H9 (cell line): ENCODE data around the gene CNNM1. TPM values are rescaled to one million over a fixed set of nuclear protein-coding genes. Genes with fewer than 3 reads are reported as not detected.
A peak's percentile ranks its signal among the peaks of the same experiment; 100 is the strongest.

Source experiments
- DNase-seq: peaks from one replicate; pipeline ENCODE4 v3.0.0-alpha.2; 2017
- H2AFZ ChIP-seq: one replicate; pipeline ENCODE4 v1.6.1; 2013; ENCODE audit warnings: mild to moderate bottlenecking, low read length, control low read depth, moderate library complexity
- H2AK5ac ChIP-seq: 2 replicates; pipeline ENCODE4 v1.6.1; 2013; ENCODE audit warnings: low read length, control low read depth, mixed read lengths; ENCODE audit not compliant: insufficient read length
- H2BK120ac ChIP-seq: one replicate; pipeline ENCODE4 v1.6.1; 2013; ENCODE audit warnings: low read depth, mild to moderate bottlenecking, low read length, control low read depth, inconsistent platforms; ENCODE audit not compliant: poor library complexity, severe bottlenecking
- H2BK12ac ChIP-seq: 2 replicates; pipeline ENCODE4 v1.6.1; 2013; ENCODE audit warnings: low read length, control low read depth, mixed read lengths, low read depth; ENCODE audit not compliant: insufficient read length
- H2BK15ac ChIP-seq: 2 replicates; pipeline ENCODE4 v1.6.1; 2013; ENCODE audit warnings: low read depth, low read length, control low read depth
- H2BK20ac ChIP-seq: one replicate; pipeline ENCODE4 v1.6.1; 2013; ENCODE audit warnings: low read depth, mild to moderate bottlenecking, low read length, control low read depth, inconsistent platforms; ENCODE audit not compliant: poor library complexity, severe bottlenecking
- H2BK5ac ChIP-seq: 2 replicates; pipeline ENCODE4 v1.6.1; 2013; ENCODE audit warnings: low read length, control low read depth, mixed read lengths; ENCODE audit not compliant: insufficient read length
- H3K14ac ChIP-seq: 2 replicates; pipeline ENCODE4 v1.6.1; 2013; ENCODE audit warnings: low read length, control low read depth; ENCODE audit not compliant: insufficient read depth
- H3K18ac ChIP-seq: 2 replicates; pipeline ENCODE4 v1.6.1; 2013; ENCODE audit warnings: low read depth, mild to moderate bottlenecking, mixed read lengths, low read length, control low read depth; ENCODE audit not compliant: insufficient read length
- H3K23ac ChIP-seq: 2 replicates; pipeline ENCODE4 v1.6.1; 2013; ENCODE audit warnings: low read length, control low read depth, mixed read lengths, low read depth; ENCODE audit not compliant: insufficient read length
- H3K23me2 ChIP-seq: 2 replicates; pipeline ENCODE4 v1.6.1; 2013; ENCODE audit warnings: low read depth, mild to moderate bottlenecking, mixed read lengths, low read length, control low read depth; ENCODE audit not compliant: insufficient read length, poor library complexity, severe bottlenecking
- H3K27ac ChIP-seq: 2 replicates; pipeline ENCODE4 v1.5.1; 2013; ENCODE audit warnings: low read length, control low read depth, mixed read lengths, low read depth; ENCODE audit not compliant: insufficient read length
- H3K27me3 ChIP-seq: 2 replicates; pipeline ENCODE4 v1.6.1; 2013; ENCODE audit warnings: low read length, control low read depth, inconsistent platforms; ENCODE audit not compliant: insufficient read depth
- H3K4ac ChIP-seq: 2 replicates; pipeline ENCODE4 v1.6.1; 2013; ENCODE audit warnings: low read depth, mild to moderate bottlenecking, control low read depth, inconsistent platforms, low read length, moderate library complexity
- H3K4me1 ChIP-seq: 2 replicates; pipeline ENCODE4 v1.6.1; 2013; ENCODE audit warnings: low read length, control low read depth, inconsistent platforms; ENCODE audit not compliant: insufficient read depth
- H3K4me2 ChIP-seq: 2 replicates; pipeline ENCODE4 v1.6.1; 2013; ENCODE audit warnings: low read length, control low read depth, mixed read lengths; ENCODE audit not compliant: insufficient read length, insufficient read depth
- H3K56ac ChIP-seq: 2 replicates; pipeline ENCODE4 v1.6.1; 2013; ENCODE audit warnings: low read depth, mild to moderate bottlenecking, mixed read lengths, low read length, control low read depth; ENCODE audit not compliant: insufficient read length
- H3K79me1 ChIP-seq: 2 replicates; pipeline ENCODE4 v1.6.1; 2013; ENCODE audit warnings: low read depth, mild to moderate bottlenecking, moderate library complexity, low read length, control low read depth, inconsistent platforms; ENCODE audit not compliant: insufficient read depth, poor library complexity, severe bottlenecking
- H3K79me2 ChIP-seq: 2 replicates; pipeline ENCODE4 v1.6.1; 2013; ENCODE audit warnings: low read length, control low read depth, inconsistent platforms; ENCODE audit not compliant: insufficient read depth
- H3K9ac ChIP-seq: 2 replicates; pipeline ENCODE4 v1.6.1; 2013; ENCODE audit warnings: low read length, control low read depth, mixed read lengths; ENCODE audit not compliant: insufficient read length; ENCODE audit errors: extremely low read depth
- H3K9me3 ChIP-seq: one replicate; pipeline ENCODE4 v1.6.1; 2013; ENCODE audit warnings: low read depth, low read length, inconsistent platforms; ENCODE audit not compliant: control insufficient read depth
- H3T11ph ChIP-seq: one replicate; pipeline ENCODE4 v1.6.1; 2013; ENCODE audit warnings: mild to moderate bottlenecking, low read length, control low read depth, inconsistent platforms
- H4K20me1 ChIP-seq: one replicate; pipeline ENCODE4 v1.6.1; 2013; ENCODE audit not compliant: control insufficient read depth, insufficient read length, insufficient read depth
- H4K5ac ChIP-seq: 2 replicates; pipeline ENCODE4 v1.6.1; 2013; ENCODE audit warnings: low read depth, mild to moderate bottlenecking, mixed read lengths, low read length, control low read depth; ENCODE audit not compliant: insufficient read length
- H4K8ac ChIP-seq: replicated peaks from 2 replicates; pipeline ENCODE4 v1.6.1; 2013; ENCODE audit warnings: low read length, control low read depth, mixed read lengths, low read depth; ENCODE audit not compliant: insufficient read length
- H4K91ac ChIP-seq: 2 replicates; pipeline ENCODE4 v1.6.1; 2013; ENCODE audit warnings: low read depth, mild to moderate bottlenecking, moderate library complexity, mixed read lengths, low read length, control low read depth; ENCODE audit not compliant: insufficient read length
- H3K27ac Mint-ChIP-seq, 3 experiments: 2 replicates in 2 of 3; 3 replicates in 1 of 3; pipeline ENCODE4 v1.8.0; 2020 to 2021; ENCODE audit warnings: mixed read lengths in 3 of 3, mild to moderate bottlenecking in 1 of 3, moderate library complexity in 1 of 3
- H3K27me3 Mint-ChIP-seq: 2 replicates; pipeline ENCODE4 v1.8.0; 2021; ENCODE audit warnings: low read depth, mild to moderate bottlenecking, moderate library complexity, mixed read lengths
- H3K36me3 Mint-ChIP-seq, 3 experiments: 2 replicates in 2 of 3; 3 replicates in 1 of 3; pipeline ENCODE4 v1.8.0; 2020 to 2021; ENCODE audit warnings: low read depth in 3 of 3, mixed read lengths in 3 of 3; ENCODE audit not compliant: insufficient read depth in 1 of 3
- H3K4me1 Mint-ChIP-seq, 2 experiments: 2 replicates each; pipeline ENCODE4 v1.8.0; 2020; ENCODE audit warnings: mixed read lengths in 2 of 2
- H3K4me3 Mint-ChIP-seq, 2 experiments: 2 replicates in 1 of 2; 3 replicates in 1 of 2; pipeline ENCODE4 v1.8.0; 2020 to 2021; ENCODE audit warnings: mild to moderate bottlenecking in 2 of 2, mixed read lengths in 2 of 2, moderate library complexity in 1 of 2
- H3K9me3 Mint-ChIP-seq, 2 experiments: 2 replicates in 1 of 2; 3 replicates in 1 of 2; pipeline ENCODE4 v1.8.0; 2020; ENCODE audit warnings: mild to moderate bottlenecking in 2 of 2, mixed read lengths in 2 of 2, moderate library complexity in 1 of 2
- CTCF ChIP-seq: fragments of 200-600 bp; sonication (generic); conservative IDR thresholded peaks from 3 replicates; pipeline ENCODE4 v1.8.0; 2021; ENCODE audit warnings: antibody characterized with exemption, mild to moderate bottlenecking
- WGBS: extraction: QIAGEN DNeasy Blood & Tissue Kit; methylation state at CpG from one replicate; pipeline ENCODE4 v1.1.7; 2013; ENCODE audit warnings: missing lambda C conversion rate, low lambda C conversion rate, mixed read lengths; ENCODE audit not compliant: insufficient read length; ENCODE audit errors: extremely low coverage; 5-methylcytosine and 5-hydroxymethylcytosine counted together
- total RNA-seq: library from RNA; stranded (reverse); gene quantifications from 2 replicates; pipeline ENCODE4 v1.2.1, GENCODE V29; 2021

CNNM1 gene
- total RNA-seq, 1 experiment from 2014 or later = 0.35 TPM

GRCh38 chr10:99394761-99395386 is 65.7 kb downstream of the CNNM1 start:
- no peaks in the 10 kb centered on the region for H3K23me2 ChIP-seq
- H3K4me2 ChIP-seq = no peak overlapping the region
- no peak overlapping the region for H4K5ac ChIP-seq
- peaks cover 7% of the 10 kb centered on the region; the same call in 1 of the 2 replicates for H3K4me1 ChIP-seq
- H3K9me3 Mint-ChIP-seq = no peaks in the 10 kb centered on the region; a peak in 1 of 5 replicates
- H4K8ac ChIP-seq = no peak overlapping the region
- H3K27ac ChIP-seq = no peak overlapping the region
- H2BK12ac ChIP-seq = no peak overlapping the region
- H3K27me3 Mint-ChIP-seq = peaks cover 4% of the 10 kb centered on the region; the same call in 1 of the 2 replicates
- no peak overlapping the region for H3K14ac ChIP-seq
- H3K9me3 ChIP-seq = no peaks in the 10 kb centered on the region
- no peak overlapping the region for H2BK20ac ChIP-seq
- H3T11ph ChIP-seq = no peak overlapping the region
- H3K18ac ChIP-seq = no peak overlapping the region
- no peaks in the 10 kb centered on the region for H3K79me2 ChIP-seq
- peaks cover 9 to 35% (median 23%) of the 10 kb centered on the region in 3 experiments; a peak in 6 of 7 replicates for H3K36me3 Mint-ChIP-seq
- no peak overlapping the region for H3K4me3 Mint-ChIP-seq
- no peak overlapping the region for H3K9ac ChIP-seq
- H3K4me1 Mint-ChIP-seq = peaks cover 35 to 46% of the 10 kb centered on the region in 2 experiments
- no peak overlapping the region for H2AFZ ChIP-seq
- no peak overlapping the region for H2BK120ac ChIP-seq
- peak overlapping the region in 1 of 3 experiments; percentile 85; a peak in 2 of 7 replicates for H3K27ac Mint-ChIP-seq
- no peak overlapping the region for H2AK5ac ChIP-seq
- H2BK15ac ChIP-seq = no peak overlapping the region
- H3K23ac ChIP-seq = no peak overlapping the region
- H3K4ac ChIP-seq = no peak overlapping the region
- DNase-seq = no peak
- H4K20me1 ChIP-seq = no peaks in the 10 kb centered on the region
- H3K27me3 ChIP-seq = no peaks in the 10 kb centered on the region
- no peaks in the 10 kb centered on the region for H3K79me1 ChIP-seq
- TF ChIP-seq CTCF = no peak
- H2BK5ac ChIP-seq = no peak overlapping the region
- no peak overlapping the region for H3K56ac ChIP-seq
- no CpG with 5 or more reads among the region's 7 CpGs for WGBS
- no peak overlapping the region for H4K91ac ChIP-seq
